Measurements from ENCODE around the gene PI4KA.

The PI4KA gene

DNA sequence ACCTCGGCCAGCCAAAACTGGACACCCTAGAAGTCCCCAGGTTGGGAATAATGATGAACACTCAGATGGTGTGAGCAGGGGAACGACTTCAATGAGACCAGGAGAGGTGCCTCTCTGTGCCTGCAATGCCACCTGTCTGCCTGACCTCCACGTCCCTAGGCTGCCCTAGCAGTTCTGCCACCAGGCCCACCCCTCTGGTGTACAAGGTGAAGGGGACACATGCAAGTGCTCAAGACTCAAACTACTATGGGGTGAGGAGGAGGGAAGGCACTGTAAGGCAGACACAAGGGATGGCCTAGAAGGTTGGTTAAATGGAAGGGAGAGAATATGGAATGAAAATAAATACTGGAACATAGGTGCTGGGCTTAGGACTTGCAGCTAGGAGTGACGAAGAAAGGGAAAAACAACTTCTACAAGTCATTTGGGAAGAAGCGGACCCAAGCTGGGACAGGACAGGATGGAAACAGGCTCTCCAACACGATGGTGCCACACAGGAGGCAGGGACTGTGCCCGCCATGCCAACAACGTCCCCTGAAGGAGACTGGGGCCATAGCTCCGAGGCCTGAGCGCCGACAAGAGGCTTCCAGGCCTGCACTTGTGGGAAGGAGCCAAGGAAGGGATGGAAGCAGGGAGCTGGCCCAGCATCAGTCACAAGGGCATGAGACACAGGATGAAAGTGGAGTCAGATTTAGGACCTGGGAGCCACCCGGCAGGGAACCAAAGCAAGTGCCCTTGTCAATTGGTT lies 66.2 kb downstream of the PI4KA start:
- DNase-seq = no peak

DNA sequence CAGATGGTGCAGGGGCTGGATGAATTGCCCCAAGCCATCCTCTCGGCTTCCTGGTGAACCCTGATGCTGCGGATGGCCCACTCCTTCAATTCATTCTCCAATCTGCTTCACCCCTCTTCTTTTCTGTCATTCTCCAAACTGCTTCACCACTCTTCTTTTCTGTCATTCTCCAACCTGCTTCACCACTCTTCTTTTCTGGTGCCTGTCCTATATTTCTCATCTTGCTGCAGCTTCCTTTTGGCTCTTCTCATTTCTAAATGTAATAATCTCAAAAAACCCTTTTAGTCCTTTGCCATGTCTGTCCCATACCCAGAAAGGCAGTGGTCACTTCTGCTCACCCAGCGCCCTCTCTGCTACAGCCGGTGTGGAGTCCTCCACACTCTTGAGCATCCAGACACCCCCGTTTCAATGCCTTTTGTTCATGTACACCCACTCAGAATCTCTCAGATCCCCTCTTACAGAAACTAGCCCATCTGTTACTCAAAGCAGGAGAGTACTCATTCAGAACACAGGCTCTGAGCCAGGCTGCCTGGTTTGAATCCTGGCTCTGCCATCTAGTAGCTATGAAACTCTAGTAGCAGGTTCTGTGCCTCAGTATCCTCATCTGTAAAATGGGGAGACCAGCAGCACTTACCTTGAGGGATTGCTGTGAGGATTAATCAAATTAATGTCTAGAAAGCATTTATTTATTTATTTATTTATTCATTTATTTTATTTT lies 69.8 kb downstream of the PI4KA start:
- no peak for DNase-seq

DNA sequence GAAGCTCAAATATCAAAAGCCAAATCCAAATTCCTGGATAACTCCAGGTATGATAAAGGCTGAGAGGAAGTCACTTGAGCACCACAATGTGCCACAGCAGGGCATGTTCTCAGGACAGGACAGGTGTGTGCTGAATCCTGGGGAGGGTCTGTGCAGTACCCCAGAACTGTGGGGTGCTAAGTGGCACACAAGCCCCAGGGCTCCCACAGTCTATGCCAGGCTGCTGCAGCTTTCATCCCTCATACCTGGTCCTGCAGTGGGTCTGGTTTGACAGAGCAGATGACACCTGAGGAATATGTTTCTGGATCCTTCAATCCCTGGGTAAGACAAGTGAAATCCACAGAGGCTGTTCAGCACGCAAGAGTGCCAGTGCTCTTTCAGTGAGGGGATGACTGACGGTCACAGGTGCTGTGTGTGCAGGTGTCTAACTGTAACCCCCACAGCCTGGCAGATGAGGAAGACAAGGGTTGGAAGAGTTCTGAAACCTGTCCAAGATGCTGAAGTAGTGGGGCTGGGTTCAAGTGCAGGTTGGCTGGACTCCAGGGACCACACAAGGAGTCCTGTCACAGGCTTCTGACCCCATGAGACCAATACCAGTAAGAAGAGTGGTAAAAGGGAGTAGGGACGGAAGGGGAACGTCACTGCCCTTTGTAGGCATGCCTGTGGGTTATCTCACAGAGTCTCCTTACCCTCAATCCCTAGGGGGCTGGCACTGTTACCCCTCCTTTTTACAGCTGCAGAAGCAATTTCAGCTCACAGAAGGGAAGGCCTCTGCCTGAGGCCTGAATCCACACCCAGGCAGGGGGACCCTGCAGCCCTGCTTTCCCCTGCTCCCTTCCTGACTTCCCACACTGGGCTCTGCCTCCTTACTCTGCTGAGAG lies 70.6 kb downstream of the PI4KA start:
- DNase-seq = no peak

DNA sequence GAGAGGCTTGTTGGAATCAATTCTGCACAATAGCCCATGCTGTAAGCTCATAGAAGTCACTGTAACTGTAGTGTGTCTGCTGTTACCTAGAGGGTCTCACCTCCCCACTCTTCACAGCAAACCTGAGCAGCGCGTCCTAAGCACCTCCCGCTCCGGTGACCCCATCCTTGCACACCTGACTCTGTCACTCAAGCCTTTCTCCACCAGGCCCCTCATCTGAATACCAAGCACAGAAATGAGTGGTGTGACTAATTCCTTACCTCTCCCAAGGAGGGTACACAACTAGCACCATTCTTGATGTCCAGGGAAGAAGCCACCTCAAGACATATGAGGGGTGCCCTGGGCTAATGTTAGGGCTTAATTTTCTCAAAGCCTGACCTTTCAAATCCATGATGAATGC lies 71.4 kb downstream of the PI4KA start:
- no peak for DNase-seq

DNA sequence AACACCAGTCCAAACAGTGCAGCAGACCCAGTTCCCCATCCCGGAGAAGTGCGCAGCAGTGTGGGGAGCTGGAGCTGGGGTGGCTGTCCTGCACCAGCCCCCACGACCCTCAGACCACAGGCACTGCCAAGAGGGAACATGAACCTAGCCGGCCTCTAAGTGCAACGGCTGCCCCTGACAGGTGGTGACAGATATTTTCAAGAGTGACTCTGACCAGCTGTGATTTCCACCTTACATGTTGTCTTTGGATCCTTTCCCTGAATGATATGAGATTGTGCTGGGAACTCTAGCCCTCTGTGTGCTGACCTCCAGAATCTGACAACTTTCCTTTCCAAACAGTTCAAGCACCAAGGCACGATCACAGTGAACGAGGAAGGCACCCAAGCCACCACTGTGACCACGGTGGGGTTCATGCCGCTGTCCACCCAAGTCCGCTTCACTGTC lies 72.1 kb downstream of the PI4KA start:
- no peak for DNase-seq

DNA sequence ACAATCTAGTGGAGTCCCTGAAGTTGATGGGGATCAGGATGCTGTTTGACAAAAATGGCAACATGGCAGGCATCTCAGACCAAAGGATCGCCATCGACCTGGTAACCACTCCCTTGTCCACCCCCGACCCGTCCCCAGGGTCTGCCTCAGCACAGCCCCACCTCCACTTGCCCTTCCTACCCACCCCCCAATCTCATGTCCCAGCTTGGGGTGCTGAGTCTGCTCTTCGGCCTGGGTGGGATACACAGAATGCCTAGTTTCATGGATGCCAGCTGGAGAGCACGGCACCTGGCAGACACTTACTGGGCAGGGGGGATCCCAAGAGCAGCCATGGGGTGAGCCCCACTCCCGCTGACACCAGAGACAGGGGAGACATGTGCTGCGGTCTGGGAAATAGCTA lies 72.6 kb downstream of the PI4KA start:
- DNase-seq = no peak

DNA sequence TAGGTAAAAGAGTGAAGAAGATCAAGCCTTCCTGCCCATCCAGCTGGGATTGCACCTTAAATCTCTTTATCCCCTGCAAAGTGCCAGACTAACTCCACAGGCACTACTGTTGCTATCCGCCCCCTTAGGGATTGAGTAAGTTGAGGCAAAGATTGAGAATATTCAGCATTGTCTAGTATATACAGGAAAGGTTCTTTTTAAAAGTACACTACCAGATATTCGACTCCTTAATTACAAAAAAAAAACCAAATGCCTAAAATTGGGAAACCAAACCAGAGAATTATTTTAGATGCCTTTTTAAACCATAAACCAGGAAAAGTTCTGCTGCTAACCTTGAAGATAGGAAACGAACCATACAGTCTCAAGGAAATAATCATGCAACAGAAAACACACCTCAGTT lies 73.2 kb downstream of the PI4KA start:
- no peak for DNase-seq

DNA sequence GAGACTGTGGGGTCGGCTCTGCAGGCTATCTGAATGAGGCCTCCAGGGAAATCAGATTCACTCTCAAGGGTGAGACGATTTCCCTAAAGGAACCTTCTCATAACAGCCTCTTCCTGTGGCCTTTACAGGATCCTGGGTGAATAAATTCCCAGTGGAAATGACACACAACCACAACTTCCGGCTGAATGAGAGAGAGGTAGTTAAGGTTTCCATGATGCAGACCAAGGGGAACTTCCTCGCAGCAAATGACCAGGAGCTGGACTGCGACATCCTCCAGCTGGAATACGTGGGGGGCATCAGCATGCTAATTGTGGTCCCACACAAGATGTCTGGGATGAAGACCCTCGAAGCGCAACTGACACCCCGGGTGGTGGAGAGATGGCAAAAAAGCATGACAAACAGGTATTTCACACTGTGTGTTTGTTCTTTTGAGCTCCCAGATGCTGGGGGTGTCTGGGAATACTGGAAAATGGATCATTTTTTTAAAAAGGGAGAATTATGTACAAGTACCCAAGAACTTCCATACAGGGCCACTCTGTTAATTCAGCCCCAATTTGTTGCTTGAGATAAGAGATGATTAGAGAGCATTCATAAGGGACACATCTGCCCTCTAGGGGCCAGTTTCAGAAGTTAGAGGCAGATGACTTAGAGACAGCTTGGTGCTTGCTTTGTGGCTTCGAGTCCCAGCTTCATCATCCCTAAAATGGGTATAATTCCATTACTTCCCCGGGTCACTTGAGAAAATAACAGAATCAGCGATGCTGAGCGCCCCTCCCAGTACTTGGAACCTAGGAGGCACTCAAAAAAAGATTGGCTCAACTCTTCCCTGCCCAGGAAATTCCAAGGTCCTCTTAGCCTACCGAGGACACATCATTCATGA lies 74.5 kb downstream of the PI4KA start:
- DNase-seq = peak; percentile 5 to 39

DNA sequence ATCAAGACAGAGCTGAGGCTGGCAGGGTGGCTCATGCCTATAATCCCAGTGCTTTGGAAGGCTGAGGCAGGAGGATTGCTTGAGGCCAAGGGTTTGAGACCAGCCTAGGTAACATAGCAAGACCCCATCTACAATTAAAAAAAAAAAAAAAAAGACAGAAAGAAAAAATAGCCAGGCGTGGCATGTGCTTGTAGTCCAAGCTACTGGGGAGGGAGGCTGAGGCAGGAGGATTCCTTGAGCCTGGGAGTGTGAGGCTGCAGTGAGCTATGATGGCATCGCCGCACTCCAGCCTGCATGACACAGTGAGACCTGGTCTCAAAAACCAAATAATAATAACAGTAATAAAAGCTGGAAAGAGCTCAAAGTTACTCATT lies 75.3 kb downstream of the PI4KA start:
- DNase-seq = no peak

DNA sequence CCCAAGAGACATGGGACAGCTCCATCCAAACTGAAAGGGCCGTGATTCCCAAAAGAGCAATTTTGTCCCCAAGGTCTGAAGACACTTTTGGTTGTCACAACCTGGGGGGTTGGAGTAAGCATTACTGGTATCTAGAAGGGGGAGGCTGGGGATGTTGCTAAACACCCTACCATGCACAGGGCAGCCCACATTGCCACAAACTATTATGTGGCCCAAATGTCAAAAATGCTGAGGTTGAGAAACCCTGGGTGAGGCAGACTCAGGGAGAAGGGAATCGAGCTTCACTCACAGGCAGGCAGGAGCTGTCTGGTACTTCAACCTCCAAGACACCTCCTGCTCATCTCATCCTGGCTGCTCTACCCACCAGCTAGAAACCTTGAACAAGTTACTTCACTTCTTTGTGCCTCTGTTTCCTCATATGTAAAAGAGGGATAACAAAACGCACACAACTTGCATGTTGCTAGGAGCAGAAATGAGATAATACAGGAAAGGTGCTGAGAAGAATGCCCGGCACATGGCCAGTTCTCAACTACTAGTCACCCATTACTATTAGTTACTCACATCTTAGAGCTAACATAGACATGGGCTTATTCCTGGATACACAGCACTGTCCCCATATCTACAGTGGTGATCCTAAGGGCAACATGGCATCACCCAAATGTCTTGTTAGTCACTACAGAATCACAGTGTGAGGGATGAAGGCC lies 75.9 kb downstream of the PI4KA start:
- no peak for DNase-seq

DNA sequence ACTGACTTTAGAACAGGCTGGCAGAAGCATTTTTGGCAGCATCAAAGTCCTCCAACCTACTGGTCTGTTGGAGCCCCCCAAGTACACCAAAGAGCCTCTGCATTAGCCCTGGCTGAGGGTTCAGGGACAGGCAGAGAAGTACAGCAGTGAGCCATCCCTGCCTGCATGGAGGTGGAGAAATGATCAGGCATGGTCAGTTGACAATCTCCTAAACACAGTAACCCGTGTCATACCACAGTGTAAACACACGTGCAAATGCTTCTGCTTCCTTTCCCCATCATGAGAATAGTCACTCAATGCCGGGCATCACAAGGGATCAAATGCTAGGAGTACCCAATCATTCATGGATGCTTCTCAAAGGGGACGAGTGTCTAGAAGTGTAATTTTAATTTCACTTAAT lies 76.5 kb downstream of the PI4KA start:
- no peak for DNase-seq

DNA sequence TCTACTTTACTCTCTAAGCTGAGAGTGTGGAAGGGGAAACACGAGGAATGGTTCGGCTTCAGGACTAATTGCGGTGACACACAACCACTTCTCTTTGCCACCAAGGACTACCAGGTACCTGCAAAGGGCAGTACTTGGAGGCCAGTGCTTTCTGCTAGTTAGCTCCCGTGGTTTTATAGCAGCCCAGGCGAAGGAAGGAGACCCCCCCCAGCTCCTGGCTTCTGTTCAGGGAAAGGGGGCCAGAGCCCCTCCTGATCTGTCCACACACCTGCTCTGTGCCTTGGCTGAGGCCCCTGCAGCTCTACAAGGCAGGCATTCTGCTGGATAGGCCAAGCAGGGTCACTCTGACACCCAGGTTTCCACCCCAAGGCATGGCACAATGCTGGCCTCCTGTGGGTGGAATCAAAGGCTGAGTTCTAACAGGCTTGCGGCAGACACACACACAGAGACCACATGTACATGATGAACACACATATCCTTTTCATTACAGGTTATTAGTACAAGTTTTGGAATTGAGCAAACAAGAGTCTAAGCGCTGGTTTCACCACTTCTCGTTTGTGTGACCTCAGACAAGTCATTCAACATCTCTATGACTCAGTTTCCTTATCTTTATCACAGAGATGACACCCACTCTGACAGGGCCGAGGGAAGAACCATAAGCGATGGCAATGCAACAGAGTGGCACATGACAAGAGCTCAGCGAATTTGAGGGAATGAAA lies 77.2 kb downstream of the PI4KA start:
- DNase-seq = no peak

DNA sequence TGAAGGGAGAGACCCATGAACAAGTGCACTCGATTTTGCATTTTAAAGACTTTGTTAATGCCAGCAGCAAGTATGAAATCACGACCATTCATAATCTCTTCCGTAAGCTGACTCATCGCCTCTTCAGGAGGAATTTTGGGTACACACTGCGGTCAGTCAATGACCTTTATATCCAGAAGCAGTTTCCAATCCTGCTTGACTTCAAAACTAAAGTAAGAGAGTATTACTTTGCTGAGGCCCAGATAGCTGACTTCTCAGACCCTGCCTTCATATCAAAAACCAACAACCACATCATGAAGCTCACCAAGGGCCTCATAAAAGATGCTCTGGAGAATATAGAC lies 78.8 kb downstream of the PI4KA start:
- no peak for DNase-seq

DNA sequence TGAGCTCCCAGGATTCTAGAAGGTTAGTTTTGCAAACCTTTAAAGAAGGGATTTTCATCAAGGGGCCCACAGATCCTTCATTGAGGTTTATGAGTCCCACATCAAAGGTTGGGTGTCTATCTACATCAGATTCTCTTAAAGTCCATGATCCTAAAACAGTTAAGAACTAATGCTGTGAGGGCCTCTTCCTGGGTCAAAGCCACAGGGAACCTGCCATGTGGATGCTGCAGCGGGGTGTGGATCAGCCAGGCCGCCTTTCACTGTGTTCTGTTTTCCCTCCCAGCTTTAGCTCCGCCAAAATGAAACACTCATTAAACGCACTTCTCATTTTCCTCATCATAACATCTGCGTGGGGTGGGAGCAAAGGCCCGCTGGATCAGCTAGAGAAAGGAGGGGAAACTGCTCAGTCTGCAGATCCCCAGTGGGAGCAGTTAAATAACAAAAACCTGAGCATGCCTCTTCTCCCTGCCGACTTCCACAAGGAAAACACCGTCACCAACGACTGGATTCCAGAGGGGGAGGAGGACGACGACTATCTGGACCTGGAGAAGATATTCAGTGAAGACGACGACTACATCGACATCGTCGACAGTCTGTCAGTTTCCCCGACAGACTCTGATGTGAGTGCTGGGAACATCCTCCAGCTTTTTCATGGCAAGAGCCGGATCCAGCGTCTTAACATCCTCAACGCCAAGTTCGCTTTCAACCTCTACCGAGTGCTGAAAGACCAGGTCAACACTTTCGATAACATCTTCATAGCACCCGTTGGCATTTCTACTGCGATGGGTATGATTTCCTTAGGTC lies 79.4 kb downstream of the PI4KA start:
- DNase-seq = no peak

DNA sequence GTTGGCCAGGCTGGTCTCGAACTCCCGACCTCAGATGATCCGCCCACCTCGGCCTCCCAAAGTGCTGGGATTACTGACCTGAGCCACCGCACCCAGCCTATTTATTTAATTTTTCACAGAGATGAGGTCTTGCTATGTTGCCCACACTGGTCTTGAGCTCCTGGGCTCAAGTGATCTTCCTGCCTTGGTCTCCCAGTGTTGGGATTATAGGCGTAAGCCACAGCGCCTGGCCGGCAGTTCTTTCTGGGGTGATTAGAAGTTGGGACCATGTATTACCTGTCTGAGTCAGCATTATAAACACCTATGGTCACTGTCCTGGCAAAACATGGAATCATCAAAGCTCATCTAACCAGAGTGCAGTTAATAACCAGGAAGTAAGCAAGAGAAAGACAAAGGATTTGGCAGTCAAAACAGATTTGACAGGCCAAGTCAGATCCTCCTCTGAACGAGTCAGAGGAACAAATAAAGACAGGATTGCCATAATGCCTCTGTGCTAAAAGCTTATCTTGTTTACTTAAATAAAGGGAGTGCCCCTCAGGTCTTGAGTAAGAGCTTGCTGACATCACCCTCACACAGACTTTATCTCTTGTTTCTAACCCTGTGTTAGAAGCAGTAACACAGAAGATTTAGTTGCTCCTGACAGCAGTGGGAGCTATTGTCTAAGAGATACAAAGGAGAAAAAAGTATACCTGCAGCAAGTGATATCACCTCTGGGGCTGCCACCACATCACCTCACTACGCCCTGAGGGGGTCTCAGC lies 81.0 kb downstream of the PI4KA start:
- peak; percentile 52 to 54 for DNase-seq

DNA sequence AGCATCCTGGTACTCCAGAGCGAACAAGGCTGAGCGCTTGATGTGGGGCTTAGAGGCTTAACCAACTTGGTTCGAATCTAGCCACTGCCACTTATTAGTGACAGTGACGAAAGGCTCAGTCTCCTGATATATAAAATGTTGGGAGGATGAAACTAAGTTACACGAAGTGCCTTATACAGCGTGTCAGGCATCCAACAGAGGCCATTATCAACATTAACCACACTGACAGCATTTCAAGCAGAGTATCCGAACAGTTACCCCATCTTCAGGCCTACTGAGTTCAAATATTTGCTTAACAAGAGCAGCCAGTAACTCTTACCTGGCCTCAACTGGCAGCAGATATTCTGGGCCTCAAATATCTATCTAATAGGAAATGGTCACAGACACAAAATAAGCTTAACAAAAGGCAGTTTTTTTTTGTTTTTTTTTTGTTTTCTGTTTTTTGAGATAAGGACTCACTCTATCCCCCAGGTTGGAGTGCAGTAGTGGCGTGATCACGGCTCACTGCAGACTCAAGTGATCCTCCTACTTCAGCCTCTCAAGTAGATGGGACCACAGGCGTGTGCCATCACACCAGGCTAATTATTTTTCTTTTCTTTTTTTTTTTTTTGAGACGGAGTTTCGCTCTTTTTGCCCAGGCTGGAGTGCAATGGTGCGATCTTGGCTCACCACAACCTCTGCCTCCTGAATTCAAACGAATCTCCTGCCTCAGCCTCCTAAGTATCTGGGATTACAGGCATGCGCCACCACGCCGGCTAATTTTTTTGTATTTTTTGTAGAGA lies 81.8 kb downstream of the PI4KA start:
- DNase-seq = no peak

DNA sequence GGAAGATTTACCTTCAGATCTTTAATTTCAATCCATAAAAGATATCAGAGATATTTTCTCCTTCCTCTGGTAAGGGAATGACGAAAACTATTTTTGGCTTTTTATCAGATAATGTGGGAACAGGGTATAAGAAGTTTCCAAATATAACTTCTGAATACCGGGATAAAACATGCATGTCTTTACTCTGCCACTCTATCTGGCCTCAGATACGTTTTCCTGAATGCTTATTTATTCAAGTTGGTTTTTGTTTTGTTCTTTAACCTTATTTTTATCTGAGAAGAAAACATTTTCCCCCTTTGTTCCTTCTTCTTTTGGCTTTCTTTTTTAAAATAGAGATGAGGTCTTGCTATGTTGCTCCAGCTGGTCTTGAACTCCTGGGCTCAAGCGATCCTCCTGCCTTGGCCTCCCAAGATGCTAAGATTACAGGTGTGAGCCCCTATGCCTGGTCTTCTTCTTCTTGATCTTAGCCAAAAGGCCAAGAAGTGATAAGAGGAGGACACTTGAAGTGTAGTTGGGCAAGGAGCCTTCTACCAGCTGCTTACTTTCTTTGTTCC lies 83.2 kb downstream of the PI4KA start:
- DNase-seq = no peak

DNA sequence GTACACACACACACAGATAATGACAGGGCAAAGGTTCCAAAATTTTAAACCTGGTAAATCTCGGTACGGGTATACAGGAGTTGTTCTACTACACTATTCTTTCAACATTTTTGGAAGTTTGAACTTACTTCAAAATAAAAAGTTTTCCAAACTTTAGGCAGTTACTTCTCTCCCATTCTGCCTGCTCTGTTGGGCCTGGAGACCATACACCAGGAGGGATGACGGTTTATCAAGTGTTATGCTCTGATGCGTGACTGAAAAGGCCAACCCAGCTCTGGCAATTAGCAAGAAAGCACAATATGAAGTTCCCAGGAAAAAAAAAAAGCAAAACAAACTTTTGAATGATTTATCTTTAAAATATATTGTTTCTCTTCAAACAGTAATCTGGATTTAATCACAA lies 83.7 kb downstream of the PI4KA start:
- DNase-seq = no peak

DNA sequence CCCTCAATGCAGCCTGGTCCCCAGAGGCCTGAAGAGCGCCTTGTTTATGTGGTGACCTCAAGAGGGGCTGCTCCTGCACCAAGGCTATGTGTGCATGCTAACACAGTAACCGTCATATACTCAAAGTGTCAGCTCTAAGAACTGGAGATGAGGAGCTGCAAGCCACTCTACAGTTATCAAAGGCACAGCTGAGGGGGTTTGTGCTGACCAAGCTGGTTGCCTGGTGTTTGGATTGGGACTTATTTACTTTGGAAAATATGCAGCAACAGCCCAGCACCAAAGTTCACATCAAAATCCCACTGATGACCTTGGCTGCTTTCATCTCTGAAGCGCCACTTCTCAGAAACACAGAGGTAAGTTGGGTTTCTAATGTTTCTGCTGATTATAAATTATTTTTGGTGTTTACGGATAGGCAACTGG lies 84.8 kb downstream of the PI4KA start, which contains the start of gene SERPIND1:
SERPIND1 (plus strand) TSS at position 321 of the 420 bp plus-strand sequence. CDS start 5,200 bp downstream, outside the sequence.
- DNase-seq = no peak
